Mesenchymal stem cell (in vitro differentiated cells and primary cell): ENCODE measurements around the gene CXADR.

Source experiments
- DNase-seq: peaks from one replicate; pipeline ENCODE4 v3.0.0-alpha.2; 2013
- H2AFZ ChIP-seq: one replicate; pipeline ENCODE4 v1.6.1; 2013; ENCODE audit warnings: low read depth, mild to moderate bottlenecking, control low read depth, inconsistent platforms, low read length, moderate library complexity
- H2AK5ac ChIP-seq: 2 replicates; pipeline ENCODE4 v1.6.1; 2013; ENCODE audit warnings: low read length, moderate library complexity, mild to moderate bottlenecking, inconsistent platforms; ENCODE audit not compliant: severe bottlenecking
- H2BK120ac ChIP-seq: one replicate; pipeline ENCODE4 v1.6.1; 2013; ENCODE audit warnings: low read depth, mild to moderate bottlenecking, inconsistent platforms, low read length, moderate library complexity
- H2BK12ac ChIP-seq, 2 experiments: one replicate each; pipeline ENCODE4 v1.6.1; 2013; ENCODE audit warnings: inconsistent platforms in 2 of 2, low read length in 2 of 2, mild to moderate bottlenecking in 2 of 2, moderate library complexity in 2 of 2, control low read depth in 1 of 2
- H2BK15ac ChIP-seq: one replicate; pipeline ENCODE4 v1.6.1; 2013; ENCODE audit warnings: mild to moderate bottlenecking, low read depth, inconsistent platforms; ENCODE audit not compliant: poor library complexity, severe bottlenecking
- H2BK5ac ChIP-seq: 2 replicates; pipeline ENCODE4 v1.6.1; 2013; ENCODE audit warnings: low read depth, mild to moderate bottlenecking, low read length, control low read depth, inconsistent platforms; ENCODE audit not compliant: poor library complexity, severe bottlenecking
- H3K14ac ChIP-seq, 2 experiments: one replicate each; pipeline ENCODE4 v1.6.1; 2013; ENCODE audit warnings: inconsistent platforms in 2 of 2, low read length in 2 of 2, control low read depth in 1 of 2, mild to moderate bottlenecking in 1 of 2, moderate library complexity in 1 of 2
- H3K18ac ChIP-seq, 2 experiments: one replicate each; pipeline ENCODE4 v1.6.1; 2013; ENCODE audit warnings: inconsistent platforms in 2 of 2, low read length in 2 of 2, control low read depth in 1 of 2, low read depth in 1 of 2, mild to moderate bottlenecking in 1 of 2
- H3K23ac ChIP-seq, 2 experiments: one replicate each; pipeline ENCODE4 v1.6.1; 2013; ENCODE audit warnings: inconsistent platforms in 2 of 2, low read length in 2 of 2, mild to moderate bottlenecking in 2 of 2, moderate library complexity in 2 of 2, control low read depth in 1 of 2
- H3K27ac ChIP-seq: 2 replicates; pipeline ENCODE4 v1.5.1; 2013; ENCODE audit warnings: mild to moderate bottlenecking, moderate library complexity, low read length, control low read depth, inconsistent platforms; ENCODE audit not compliant: poor library complexity, severe bottlenecking
- H3K27me3 ChIP-seq, 2 experiments: 2 replicates each; pipeline versions ENCODE4 v1.6.1 to v1.7.0; 2013; ENCODE audit warnings: low read length in 2 of 2, mild to moderate bottlenecking in 2 of 2, moderate library complexity in 2 of 2, control low read depth in 1 of 2, inconsistent platforms in 1 of 2; ENCODE audit not compliant: control insufficient read depth in 1 of 2, insufficient read depth in 1 of 2
- H3K36me3 ChIP-seq, 2 experiments: 2 replicates each; pipeline versions ENCODE4 v1.6.1 to v1.7.0; 2013; ENCODE audit warnings: low read length in 2 of 2, control low read depth in 1 of 2, inconsistent platforms in 1 of 2, low read depth in 1 of 2, mild to moderate bottlenecking in 1 of 2; ENCODE audit not compliant: insufficient read depth in 2 of 2, control insufficient read depth in 1 of 2
- H3K4ac ChIP-seq, 2 experiments: one replicate each; pipeline ENCODE4 v1.6.1; 2013; ENCODE audit warnings: inconsistent platforms in 2 of 2, low read length in 2 of 2, mild to moderate bottlenecking in 2 of 2, moderate library complexity in 2 of 2, control low read depth in 1 of 2, low read depth in 1 of 2
- H3K4me1 ChIP-seq: 2 replicates; pipeline ENCODE4 v1.6.1; 2013; ENCODE audit warnings: low read depth, low read length, control low read depth; ENCODE audit not compliant: control insufficient read depth, insufficient read depth
- H3K4me2 ChIP-seq: 2 replicates; pipeline ENCODE4 v1.6.1; 2013; ENCODE audit warnings: low read length, mild to moderate bottlenecking, inconsistent platforms; ENCODE audit not compliant: poor library complexity, severe bottlenecking
- H3K4me3 ChIP-seq, 2 experiments: 2 replicates each; pipeline versions ENCODE4 v1.5.1 to v1.7.0; 2013; ENCODE audit warnings: low read length in 2 of 2, mild to moderate bottlenecking in 2 of 2, control low read depth in 1 of 2, low read depth in 1 of 2; ENCODE audit not compliant: insufficient read depth in 1 of 2
- H3K79me1 ChIP-seq: replicated peaks from 2 replicates; pipeline ENCODE4 v1.6.1; 2013; ENCODE audit warnings: mild to moderate bottlenecking, control low read depth, low read length, inconsistent platforms; ENCODE audit not compliant: poor library complexity, severe bottlenecking
- H3K9ac ChIP-seq: 2 replicates; pipeline ENCODE4 v1.7.0; 2013; ENCODE audit warnings: mild to moderate bottlenecking, low read length, moderate library complexity
- H3K9me3 ChIP-seq: 2 replicates; pipeline ENCODE4 v1.7.0; 2013; ENCODE audit warnings: mild to moderate bottlenecking, low read length; ENCODE audit not compliant: control insufficient read depth
- H4K8ac ChIP-seq: one replicate; pipeline ENCODE4 v1.6.1; 2013; ENCODE audit warnings: inconsistent platforms, mild to moderate bottlenecking, low read length, moderate library complexity
- H4K91ac ChIP-seq: one replicate; pipeline ENCODE4 v1.6.1; 2013; ENCODE audit warnings: mild to moderate bottlenecking, low read length, inconsistent platforms
- WGBS: methylation state at CpG from one replicate; pipeline ENCODE4 v1.1.7; 2013; ENCODE audit warnings: mixed read lengths; 5-methylcytosine and 5-hydroxymethylcytosine counted together

Gene CXADR

DNA sequence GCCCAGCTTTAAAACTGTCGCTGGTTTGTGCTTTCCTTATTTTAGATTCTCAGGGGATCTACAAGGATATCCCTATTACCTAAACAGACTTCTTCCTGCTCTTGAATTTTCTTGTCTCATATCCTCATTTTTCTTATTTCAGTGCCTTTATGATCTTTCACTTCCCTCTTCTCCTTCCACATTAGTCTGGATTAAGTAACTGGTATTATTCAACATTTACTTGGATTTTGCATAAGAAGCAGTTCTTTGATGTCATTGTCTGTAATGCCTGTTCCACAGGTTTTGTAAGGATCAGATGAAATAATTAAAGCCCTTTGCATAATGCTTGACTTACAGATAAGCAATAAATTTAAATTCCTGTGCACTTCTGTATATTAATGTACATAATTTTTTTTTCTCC, 26.5 kb downstream of the CXADR start:
- H3K4me1 ChIP-seq: peaks cover under 1% of the 10 kb centered on the region
- H3K9ac ChIP-seq: no peak overlapping the region
- H2BK120ac ChIP-seq: no peak overlapping the region
- DNase-seq: no peak
- H3K79me1 ChIP-seq: peaks cover 25% of the 10 kb centered on the region
- H2BK15ac ChIP-seq: no peak overlapping the region
- H3K27me3 ChIP-seq: no peaks in the 10 kb centered on the region
- no peak overlapping the region for H3K27ac ChIP-seq
- no peak overlapping the region for H3K18ac ChIP-seq
- no peak overlapping the region for H2BK5ac ChIP-seq
- H4K8ac ChIP-seq: no peak overlapping the region
- no peak overlapping the region for H3K4ac ChIP-seq
- no peak overlapping the region for H2BK12ac ChIP-seq
- H3K4me2 ChIP-seq: no peak overlapping the region
- H2AFZ ChIP-seq: no peak overlapping the region
- no peak overlapping the region for H3K4me3 ChIP-seq
- no peaks in the 10 kb centered on the region for H3K9me3 ChIP-seq
- no peaks in the 10 kb centered on the region for H3K36me3 ChIP-seq
- WGBS: 92% methylated on average over 1 of the region's 1 CpG
- no peak overlapping the region for H2AK5ac ChIP-seq
- H3K23ac ChIP-seq: no peak overlapping the region
- no peak overlapping the region for H3K14ac ChIP-seq
- no peak overlapping the region for H4K91ac ChIP-seq

DNA sequence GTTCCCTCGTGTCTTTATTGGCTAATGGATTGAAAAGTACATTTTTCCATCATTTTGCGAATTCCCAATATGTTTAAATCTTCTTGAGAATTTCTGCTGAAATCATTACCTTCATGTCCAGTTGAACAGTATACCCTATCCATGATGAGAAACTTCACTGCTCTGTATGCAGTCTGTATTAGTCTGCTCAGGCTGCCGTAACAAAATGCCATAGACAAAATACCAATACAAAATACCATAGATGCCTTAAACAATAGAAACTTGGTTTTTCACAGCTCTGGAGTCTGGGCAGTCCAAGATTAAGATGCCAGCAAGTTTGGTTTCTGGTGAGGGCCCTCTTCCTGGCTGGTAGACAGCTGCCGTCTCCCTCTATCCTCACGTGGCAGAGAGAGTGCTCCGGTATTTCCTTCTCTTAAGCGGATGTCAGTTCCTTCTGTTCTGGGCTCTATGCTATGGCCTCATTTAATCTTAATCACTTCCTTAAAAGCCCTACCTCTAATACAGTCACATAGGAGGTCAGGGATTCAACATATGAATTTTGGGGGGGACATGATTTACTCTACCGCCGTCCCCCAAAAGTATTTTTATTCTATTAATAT, 27.0 kb downstream of the CXADR start:
- Histone ChIP-seq H2BK5ac (no peak overlapping the region), H3K23ac (no peak overlapping the region), H2BK15ac (no peak overlapping the region), H2AK5ac (no peak overlapping the region), H3K27ac (no peak overlapping the region), H3K9me3 (no peaks in the 10 kb centered on the region), H3K27me3 (no peaks in the 10 kb centered on the region), H2AFZ (no peak overlapping the region), H3K18ac (no peak overlapping the region), H3K36me3 (no peaks in the 10 kb centered on the region), H3K4me2 (no peak overlapping the region), H3K4me3 (no peak overlapping the region), H2BK12ac (no peak overlapping the region), H3K79me1 (peaks cover 28% of the 10 kb centered on the region), H4K91ac (no peak overlapping the region), H3K14ac (no peak overlapping the region), H2BK120ac (no peak overlapping the region), H3K4me1 (peaks cover 2% of the 10 kb centered on the region), H3K9ac (no peak overlapping the region), H4K8ac (no peak overlapping the region), H3K4ac (no peak overlapping the region)
- no peak for DNase-seq
- 92% methylated on average over 5 of the region's 9 CpGs for WGBS

DNA sequence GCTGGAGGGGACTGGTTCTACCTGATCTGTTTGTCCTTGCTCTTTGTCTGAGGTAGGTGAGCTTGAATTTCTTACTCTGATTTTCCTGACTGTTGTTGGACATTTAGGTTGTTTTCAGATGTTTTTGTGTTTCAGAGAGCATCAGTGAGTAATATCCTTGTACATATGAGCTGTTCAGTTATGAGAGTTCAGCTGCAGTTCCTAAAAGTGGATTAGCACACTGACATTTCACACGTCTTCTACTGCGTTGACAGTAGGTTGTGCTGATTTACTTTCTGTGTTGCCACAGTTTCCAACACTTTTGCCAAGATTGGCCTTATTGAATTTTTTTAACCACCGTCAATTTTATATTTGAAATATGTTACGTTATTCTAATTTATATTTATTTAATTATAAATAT, 27.7 kb downstream of the CXADR start:
- no peak overlapping the region for H2BK5ac ChIP-seq
- H3K18ac ChIP-seq: no peak overlapping the region
- no peak overlapping the region for H2BK120ac ChIP-seq
- H2BK12ac ChIP-seq: no peak overlapping the region
- no peak overlapping the region for H4K8ac ChIP-seq
- peaks cover 27% of the 10 kb centered on the region for H3K79me1 ChIP-seq
- no peak overlapping the region for H3K4me3 ChIP-seq
- H3K27ac ChIP-seq: no peak overlapping the region
- no peak overlapping the region for H3K4ac ChIP-seq
- no peak overlapping the region for H2AK5ac ChIP-seq
- peaks cover 2% of the 10 kb centered on the region for H3K4me1 ChIP-seq
- no peaks in the 10 kb centered on the region for H3K36me3 ChIP-seq
- H3K23ac ChIP-seq: no peak overlapping the region
- no peak overlapping the region for H3K4me2 ChIP-seq
- 85% methylated on average over 2 of the region's 4 CpGs for WGBS
- H3K9me3 ChIP-seq: no peaks in the 10 kb centered on the region
- DNase-seq: no peak
- no peak overlapping the region for H2BK15ac ChIP-seq
- no peaks in the 10 kb centered on the region for H3K27me3 ChIP-seq
- no peak overlapping the region for H3K9ac ChIP-seq
- H2AFZ ChIP-seq: no peak overlapping the region
- H4K91ac ChIP-seq: no peak overlapping the region
- no peak overlapping the region for H3K14ac ChIP-seq

DNA sequence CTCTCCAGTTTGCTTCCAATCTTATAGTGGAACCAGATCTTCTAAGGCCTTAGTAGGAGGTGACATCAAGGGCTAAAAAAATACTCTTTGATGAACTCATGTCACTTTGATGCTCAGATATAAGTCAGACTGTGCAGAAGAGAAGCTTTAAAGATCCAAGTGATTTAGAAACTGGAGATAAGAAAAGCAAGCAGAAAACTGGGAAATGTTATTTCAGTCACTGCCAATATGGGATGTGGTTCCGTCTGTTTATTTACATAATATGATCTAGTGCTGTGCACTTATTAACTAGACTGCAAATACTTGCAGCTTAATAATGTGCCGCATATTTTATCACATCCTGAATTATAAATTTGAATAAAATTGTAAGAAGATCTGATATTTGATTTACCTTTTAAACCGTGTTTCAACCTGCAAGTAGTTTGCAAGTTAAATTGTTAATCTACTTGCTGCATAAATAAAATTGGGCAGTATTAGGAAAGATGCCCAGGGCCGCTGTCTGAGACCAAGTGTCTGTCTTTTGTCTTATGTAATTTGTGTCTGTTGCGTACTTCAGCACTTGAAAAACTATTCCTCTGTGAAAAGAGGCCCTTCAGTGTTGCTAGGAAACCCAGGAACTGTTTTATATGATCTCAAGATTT, 29.6 kb downstream of the CXADR start:
- Histone ChIP-seq H3K18ac (no peak overlapping the region), H3K4me3 (no peak overlapping the region), H3K4me1 (peaks cover 2% of the 10 kb centered on the region), H3K36me3 (no peaks in the 10 kb centered on the region), H3K9ac (no peak overlapping the region), H3K27me3 (no peaks in the 10 kb centered on the region), H3K4me2 (no peak overlapping the region), H2BK12ac (no peak overlapping the region), H3K27ac (no peak overlapping the region), H3K4ac (no peak overlapping the region), H3K23ac (no peak overlapping the region), H3K14ac (no peak overlapping the region), H2AFZ (no peak overlapping the region), H2BK5ac (no peak overlapping the region), H2BK120ac (no peak overlapping the region), H2AK5ac (no peak overlapping the region), H4K8ac (no peak overlapping the region), H3K9me3 (no peaks in the 10 kb centered on the region), H4K91ac (no peak overlapping the region), H3K79me1 (peaks cover 22% of the 10 kb centered on the region), H2BK15ac (no peak overlapping the region)
- peak; percentile 74 for DNase-seq
- 46% methylated on average over 2 of the region's 5 CpGs for WGBS
